UCSD-AML1 (cell line): Measurements from ENCODE around the gene KATNBL1.

Source experiments
- DNase-seq: peaks from one replicate; lab custom pipeline; 2025; ENCODE audit not compliant: unreplicated experiment; lab: John Stamatoyannopoulos, UW

KATNBL1 gene, protein sequence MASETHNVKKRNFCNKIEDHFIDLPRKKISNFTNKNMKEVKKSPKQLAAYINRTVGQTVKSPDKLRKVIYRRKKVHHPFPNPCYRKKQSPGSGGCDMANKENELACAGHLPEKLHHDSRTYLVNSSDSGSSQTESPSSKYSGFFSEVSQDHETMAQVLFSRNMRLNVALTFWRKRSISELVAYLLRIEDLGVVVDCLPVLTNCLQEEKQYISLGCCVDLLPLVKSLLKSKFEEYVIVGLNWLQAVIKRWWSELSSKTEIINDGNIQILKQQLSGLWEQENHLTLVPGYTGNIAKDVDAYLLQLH

DNA sequence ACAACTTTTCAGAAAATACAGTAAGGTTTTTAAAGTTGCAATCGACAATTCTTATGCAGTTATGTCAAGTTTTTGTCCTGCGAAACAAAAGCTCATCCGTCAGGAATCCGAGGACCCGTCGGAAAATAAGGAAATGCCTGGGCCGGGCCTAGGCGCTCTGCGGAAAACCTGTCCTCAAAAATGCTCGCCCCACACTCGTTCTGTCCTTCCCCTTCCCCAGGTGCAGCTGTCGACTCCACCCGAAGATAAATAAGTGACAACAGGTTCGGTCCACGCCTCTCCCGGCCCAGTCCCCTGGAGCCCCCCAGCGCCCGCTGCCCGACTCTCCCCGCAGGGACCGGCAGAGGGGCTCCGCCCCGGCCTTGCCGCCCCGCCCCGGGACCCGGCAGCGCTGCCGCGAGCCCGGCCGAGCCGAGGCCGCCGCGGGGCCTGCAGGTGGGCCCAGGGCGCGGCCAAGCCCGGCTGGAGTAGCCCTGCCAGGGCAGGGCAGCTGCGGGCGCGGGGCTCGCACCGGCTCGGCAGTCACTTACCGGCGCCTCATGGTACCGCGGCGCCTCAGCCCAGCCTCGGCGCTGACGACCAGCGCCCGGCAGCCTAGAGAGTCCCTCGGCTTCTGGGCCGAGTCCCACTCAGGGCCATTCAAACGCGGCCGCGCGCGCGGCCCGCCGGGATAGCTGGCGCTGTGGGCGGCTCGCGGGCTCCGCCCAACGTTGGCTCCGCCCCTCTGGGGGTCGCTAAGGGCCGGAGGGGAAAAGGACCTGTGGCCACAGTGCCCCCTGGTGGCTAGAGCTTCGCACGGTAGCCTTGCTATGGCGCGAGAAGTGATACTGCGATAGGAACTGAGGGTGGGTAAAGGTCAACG, at the start of gene KATNBL1:
TSS of gene KATNBL1 (minus strand) at position 676 of the 862 bp plus-strand sequence. CDS start 46,420 bp downstream, outside the sequence.
- peak; percentile 98 for DNase-seq

DNA sequence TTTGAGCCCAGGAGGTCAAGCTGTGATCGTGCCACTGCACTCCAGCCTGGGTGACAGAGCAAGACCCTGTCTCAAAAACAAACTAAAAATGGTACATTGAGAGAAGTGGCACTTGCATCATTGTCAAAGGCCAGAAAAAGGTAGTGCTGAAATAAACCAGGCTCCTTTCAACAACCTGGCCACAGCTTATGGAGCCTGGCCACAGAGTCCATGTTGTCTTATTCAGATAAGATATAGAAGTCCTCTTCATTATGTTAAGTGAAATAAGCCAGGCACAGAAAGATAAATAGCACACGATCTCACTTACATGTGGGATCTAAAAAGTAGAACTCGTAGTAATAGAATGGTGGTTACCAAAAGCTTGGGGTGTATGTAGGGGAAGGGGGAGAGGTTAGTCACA, 49.7 kb upstream of the KATNBL1 start:
- no peak for DNase-seq

DNA sequence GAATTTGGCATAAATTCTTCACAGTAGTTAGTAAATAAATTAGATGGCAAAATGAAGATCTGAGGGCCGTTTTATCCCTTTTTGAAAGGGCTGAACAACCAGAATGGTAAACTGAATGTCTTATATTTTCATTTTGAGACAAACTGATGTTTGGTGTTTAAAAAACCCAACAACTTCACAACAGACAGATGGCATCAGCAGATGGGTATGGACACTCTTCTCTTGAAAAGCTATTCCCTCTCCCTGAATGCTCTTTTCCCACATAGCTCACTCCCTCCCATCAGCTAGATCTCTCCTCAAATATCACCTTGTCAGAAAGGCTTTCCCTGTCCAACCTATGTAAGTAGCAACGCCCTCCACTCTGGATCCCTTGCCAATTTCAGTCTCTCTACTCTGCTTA, 48.3 kb upstream of the KATNBL1 start:
- no peak for DNase-seq

DNA sequence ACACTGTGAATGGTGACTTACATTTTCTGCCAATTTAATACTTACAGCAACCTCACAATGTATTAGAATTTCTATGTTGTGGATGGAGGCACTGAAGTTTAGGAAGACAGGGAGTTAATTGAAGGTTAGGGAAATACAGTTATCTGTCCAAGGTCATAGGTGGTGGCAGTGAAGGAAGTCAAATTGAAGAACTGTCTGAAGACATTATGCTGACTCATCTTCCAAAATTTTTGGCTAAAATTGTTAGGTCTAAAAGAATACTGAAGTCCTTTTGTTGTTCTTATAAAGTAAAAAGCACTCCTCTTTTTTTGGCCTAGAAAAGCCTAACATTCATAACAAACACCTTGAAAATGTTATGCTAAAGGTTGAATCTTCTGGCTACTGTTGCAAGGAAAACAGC, 42.6 kb upstream of the KATNBL1 start:
- DNase-seq: no peak

DNA sequence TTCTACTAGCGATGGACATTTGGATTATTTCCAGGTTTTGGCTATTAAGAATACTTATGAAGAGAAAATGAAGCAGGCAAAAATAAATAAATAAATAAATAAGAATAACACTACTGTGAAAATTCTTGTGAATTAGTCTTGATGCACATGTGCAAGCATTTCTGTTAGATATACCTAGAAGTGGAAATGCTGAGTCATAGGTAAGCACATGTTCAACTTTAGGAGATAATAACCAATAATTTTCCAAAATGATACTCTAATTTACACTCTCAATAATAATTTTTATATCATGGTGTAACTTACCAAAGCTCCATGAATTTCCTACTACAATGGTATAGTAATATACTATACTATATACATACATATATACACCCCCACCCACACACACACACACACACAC, 38.3 kb upstream of the KATNBL1 start:
- DNase-seq: no peak

DNA sequence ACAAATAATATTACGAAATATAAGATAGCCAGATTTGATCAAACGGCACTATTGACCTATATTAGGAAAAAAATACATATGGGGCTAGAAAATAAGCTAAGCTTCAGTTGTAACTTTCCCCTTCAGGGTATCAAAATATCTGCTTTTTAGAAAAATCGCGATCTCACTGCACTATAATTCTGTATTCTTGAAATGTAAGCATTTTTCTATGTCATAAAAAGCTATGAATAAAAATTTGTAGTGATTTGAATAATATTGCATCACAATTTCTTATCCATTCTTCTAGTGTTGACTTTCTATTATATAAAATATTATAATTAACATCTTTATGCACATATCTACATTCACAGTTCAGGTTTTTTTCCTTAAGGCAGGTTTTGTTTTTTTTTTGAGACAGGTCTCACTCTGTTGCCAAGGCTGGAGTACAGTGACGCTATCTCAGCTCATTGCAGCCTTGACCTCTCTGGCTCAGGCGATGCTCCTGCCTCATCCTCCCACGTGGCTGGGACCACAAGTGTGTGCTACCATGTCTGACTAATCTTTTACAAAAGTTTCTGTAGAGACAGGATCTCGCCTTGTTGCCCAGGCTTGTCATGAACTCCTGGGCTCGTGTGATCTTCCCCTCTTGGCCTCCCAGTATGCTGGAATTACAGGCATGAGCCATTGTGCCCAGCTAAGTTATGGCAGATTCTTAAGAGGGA, 36.5 kb upstream of the KATNBL1 start:
- no peak for DNase-seq

DNA sequence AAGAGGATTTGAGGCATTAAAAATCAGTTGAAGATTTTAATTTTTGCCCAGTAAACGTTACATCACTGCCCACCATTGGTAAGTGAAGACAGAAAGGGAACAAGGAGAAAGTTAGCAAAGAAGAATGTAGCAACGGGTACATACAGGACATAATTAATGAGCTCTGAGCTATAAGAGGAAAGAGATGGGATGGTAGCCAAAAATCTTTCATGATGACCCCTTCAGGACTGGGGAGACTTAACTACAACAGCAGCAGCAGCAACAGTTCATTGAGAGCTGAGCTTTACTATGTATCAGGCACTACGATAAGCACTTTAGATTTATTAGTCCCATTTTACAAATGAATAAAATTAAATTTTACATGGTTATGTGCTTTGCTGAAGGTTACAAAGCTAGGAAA, 33.3 kb upstream of the KATNBL1 start:
- no peak for DNase-seq

DNA sequence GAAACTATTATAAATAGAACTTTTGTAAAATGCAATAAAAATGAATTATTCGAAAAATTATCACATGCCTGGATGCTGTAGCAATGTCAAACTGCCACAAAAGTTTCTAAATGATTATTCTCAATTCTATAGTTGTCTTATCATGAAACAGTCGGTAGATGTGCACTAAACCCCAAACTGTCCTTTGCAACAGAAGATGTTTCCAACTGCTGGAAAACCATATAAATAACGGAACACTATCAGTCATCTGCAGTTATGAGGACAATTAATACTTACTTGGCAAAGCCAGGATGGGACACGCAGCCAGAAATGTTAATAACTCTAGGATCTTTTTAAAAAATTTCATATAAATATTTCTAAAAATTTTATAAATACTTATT, 32.4 kb upstream of the KATNBL1 start:
- DNase-seq: no peak

DNA sequence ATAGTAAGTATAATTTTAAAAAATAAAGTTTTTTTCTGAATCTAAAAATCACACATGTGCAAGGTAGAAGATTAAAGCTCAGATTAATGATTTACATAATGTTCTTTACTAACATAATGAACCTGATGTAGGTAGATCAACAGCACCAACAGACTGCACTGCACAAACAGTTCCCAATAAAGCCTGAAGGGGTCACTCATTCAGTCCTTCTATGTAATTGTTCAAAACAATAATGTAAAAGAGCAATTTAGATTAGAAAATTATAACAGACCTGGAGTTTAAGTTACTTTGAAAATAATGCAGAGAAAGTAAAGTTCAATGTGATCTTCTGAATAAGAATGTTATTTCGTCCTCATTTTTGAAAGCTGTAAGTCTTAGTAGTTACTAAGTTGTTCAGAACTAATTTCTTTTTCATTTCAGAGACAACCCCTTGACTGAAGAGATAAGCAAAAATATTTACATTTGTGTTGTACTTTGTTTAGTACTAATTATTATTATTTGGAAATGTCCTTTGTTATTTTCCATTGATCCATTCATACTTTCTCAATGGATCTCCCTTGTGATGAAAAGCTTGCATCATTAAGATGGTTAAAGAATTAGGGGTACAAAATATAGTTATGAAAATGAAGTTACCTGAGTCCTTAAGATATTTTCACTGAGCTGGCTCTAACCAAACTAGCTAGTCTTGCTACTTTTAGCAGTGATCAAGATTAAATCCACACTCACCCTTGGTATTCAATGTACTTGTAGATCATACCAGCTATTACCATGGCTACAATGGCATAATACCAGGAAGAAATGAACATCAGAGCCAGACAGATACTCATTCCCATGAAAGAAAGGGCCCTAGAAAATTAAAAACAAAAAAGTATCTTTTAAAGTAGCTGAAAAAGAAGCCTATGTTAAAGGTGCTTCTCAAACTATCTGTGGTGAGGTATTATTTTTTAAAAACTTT, 31.8 kb upstream of the KATNBL1 start:
- DNase-seq: no peak

DNA sequence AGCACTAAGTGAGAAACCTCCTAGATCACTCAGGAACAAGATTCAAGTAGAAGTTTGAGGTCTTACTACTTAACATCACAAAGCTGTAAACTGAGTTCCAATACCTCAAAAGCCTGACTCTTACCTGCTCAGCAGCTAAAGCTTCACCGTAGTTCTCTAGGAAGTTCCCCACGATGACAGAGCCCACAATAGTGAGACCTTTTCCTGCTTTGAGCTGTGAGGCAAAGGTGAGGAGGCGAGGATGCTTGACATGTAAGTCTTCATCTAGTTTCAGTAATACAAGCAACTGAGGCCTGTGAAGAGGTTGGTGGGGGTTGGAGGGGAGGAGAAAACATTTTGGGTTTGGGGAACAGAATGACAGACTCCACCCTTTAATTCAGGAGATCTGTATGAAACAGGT, 30.6 kb upstream of the KATNBL1 start:
- DNase-seq: no peak

DNA sequence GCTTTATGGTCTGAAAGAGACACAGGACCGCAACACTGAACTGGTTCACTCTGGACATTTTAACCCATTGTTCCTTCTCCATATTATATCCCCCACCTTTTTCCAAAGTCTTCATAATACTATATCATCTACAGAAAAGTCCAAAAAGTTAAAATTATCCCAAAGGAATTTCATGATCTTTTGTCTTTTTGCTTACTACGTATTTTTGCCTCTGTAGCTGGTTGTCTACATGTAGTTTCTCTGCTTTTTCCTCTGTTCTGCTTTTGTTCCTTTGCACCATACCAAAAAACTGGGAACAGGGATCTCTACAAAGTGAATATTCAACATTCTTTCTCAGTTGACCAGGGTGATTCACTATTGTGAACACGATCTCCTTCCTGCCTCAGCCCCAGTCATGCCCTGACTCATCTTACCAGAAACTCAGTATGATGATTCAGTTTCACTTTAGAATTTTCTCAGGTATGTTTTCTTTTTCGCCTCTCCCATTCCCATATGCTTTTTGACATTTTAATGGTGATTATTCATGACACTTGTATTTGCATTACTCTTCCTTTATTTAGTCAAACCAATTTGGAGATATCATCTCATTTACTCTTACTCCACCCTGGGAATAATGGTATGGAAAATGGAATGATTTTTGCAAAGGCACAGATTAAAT, 29.4 kb upstream of the KATNBL1 start:
- DNase-seq: no peak

DNA sequence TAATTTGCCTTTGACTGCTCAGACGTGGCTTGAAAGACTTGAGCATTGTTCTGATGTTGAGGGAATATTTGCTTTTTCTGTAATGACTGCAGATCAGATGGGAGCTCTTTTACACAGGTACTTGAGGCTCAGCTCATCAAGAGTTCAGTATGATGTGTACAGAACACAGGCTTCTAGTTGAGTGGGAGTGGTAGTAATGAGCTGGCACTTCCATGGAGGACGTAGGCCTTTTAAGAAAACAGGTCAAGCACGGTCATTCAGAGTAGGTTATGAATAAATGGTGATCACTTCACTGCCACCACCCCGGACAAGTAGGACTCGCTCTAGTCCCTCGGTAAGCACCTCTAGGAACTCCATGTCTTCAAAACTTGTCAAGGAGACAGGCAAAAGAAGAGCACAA, 23.7 kb upstream of the KATNBL1 start:
- no peak for DNase-seq

DNA sequence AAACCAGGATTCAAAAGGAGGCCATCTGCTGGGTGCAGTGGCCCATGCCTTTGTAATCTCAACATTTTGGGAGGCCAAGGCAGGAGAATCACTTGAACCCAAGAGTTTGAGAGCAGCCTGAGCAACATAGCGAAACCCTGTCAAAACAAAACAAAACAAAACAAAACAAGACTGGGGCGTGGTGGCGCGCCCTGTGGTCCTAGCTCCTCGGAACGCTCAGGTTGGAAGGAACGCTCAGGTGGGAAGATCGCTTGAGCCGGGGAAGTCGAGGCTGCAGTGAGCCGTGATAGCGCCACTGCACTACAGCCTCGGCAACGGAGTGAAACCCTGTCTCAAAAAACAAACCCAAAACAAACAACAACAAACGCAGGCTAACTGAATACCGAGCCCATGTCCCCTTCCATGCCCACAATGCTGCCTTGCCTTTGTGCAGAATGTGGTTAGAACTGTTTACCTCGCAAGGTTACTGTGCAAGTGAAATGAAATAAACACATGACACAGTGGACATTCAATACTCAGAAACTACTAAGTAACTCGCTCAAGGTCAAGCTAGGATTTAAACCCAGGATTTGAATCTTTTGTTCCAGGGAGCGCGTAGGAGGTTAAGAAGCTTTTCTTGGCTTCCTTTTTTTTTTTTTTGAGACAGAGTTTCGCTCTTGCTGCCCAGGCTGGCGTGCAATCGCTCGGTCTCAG, 14.2 kb upstream of the KATNBL1 start:
- DNase-seq: no peak

DNA sequence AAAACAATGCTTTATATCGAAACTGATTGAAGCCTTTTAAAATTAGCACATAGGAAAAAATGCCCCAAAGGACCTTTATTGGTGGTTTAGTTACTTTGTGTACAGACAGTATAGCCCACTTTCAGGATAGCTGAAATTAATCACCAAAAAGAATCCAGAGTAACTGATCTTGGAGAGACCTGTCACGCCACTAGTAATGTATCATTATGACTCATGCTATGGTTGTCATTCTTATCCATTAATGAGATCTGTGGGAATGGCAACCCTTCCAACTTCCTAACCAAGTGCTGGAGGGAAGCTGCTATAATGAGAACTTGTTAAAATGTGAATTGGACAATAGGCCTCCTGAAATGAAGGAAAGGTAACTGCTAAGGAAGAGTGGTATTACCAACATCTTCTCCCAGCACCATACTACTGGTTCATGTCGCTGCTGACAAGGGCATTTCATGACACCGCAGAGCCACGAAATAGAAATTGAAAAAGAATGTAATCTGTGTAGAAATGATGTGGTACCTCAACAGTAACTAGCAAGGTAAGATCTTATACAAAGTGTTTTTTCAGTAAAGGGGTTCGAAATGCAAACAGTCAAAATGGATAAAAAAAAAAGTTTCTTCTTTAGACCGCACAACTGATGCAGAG, 7.8 kb upstream of the KATNBL1 start:
- no peak for DNase-seq

DNA sequence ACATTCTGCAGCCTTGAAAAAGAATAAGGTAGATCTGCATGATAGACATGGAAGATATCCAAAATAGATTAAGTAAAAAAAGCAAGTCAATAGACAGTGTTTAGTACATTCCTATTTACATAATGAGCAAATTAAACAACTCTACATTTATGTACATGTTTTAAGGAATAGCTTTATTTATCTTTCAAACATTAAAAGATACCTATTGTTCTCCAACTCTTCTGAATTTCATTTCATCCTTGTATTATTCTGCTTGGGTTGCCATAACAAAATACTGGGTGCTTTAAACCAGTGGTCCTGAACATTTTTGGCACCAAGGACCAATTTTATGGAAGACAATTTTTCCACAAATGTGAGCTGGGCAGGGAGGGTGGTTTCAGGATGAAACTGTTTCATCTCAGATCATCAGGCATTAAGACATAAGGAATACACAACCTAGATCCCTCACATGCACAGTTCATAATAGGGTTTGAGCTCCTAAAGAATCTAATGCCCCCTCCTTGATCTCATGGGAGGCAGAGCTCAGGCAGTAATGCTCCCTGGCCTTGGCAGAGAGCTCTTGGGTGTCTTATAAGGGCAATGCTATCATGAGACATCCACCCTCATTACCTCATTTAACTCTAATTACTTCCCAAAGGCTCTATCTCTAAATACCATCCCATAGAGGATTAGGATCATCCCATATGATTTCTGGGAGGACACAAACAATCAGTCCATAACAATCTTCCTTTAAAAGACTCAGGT, 6.8 kb upstream of the KATNBL1 start:
- no peak for DNase-seq

DNA sequence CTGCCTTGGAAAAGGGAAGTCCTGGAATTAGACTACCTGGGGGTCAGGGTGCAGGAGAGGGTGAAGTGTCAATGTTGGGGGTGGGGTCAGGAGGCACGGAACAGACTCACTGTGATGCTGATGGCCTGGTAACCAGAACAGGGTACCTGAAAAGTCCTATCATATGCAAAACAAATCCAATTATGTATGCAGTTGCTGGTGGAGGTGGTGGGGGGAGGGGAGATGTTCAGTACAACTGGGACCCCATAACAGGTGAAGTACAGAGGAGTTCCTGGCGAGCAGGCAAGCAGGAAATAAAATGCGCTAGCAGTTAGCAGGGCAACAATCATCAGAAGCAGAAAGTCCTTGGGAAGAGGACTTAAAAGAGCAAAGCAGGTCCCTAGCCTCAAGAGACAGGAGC, 4.2 kb upstream of the KATNBL1 start:
- no peak for DNase-seq

DNA sequence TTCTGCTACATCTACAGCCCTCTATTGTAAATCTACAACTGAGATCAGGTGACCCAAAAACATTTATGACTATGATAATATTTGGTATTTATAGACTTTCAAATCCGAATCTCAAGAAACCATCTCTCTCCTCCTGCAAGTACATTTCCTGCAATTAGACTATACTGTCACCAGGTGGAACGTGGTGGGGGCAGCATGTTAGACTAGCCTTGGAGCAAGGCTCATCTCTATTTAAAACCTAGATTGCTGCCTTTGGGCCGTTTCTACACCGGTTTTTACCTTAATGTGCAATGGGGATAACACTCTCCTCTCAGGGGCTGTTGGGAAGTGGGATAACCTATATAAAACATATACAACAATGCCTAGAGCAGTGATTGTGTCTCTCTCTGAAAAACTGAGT, 3.8 kb upstream of the KATNBL1 start:
- DNase-seq: no peak

DNA sequence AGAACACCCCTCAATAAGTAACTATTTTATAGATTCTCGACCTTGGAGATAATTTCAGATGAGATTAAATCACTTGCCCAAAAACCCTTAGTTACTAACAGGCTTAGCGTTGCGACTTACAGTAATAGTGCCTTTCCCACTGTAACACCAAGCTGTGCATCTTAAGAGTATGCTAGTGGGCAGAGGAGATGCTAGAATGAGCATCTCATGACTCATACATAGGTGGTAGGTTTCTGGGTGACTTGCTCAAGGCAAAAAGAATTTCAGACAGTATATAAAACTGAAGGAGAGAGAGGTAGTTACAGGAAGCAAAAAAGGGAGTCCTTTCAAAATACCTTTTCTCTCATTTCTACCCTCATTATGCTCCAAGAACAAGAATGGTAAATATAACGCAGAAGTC, 3.9 kb downstream of the KATNBL1 start:
- no peak for DNase-seq
